K562 (cell line): ENCODE results near the gene NSG2. TPM values are rescaled to one million over a fixed set of nuclear protein-coding genes. Genes with fewer than 3 reads are reported as not detected.
"Not testable (repeated sequence)": the region's sequence is repeated elsewhere in the genome, so short reads cannot be mapped to it uniquely, and the experiment has no call there.

Source experiments
- ATAC-seq: fragments of 200-7000 bp; cut with Tn5 transposase; 3 replicates; pipeline ENCODE4 v1.9.1; 2020; ENCODE audit warnings: moderate library complexity
- BruUV-seq: library from RNA; stranded (reverse); fragments of 400-500 nt; replicated peaks from 2 replicates; lab custom pipeline; 2021; lab: Mats Ljungman, UMichigan
- CTCF ChIA-PET: fragments of 300-600 bp; formaldehyde crosslinking; extraction: SDS; loops from one replicate; lab custom pipeline; 2021; ENCODE audit warnings: low intra/inter-chr PET ratio; lab: Yijun Ruan, JAX
- POLR2A ChIA-PET: fragments of 300-600, 350-650 bp; sonication (Branson Sonifier 250); formaldehyde crosslinking; extraction: SDS; loops from one replicate; lab custom pipeline; 2021; ENCODE audit warnings: antibody characterized with exemption, inconsistent platforms; lab: Yijun Ruan, JAX
- DNase-seq, 4 experiments: peaks; one replicate each; pipeline versions ENCODE4 v3.0.0 to v3.0.0-alpha.2; 2011 to 2018; ENCODE audit warnings: low spot score in 3 of 4, mixed read lengths in 3 of 4; ENCODE audit errors: extremely low read depth in 1 of 4
- FAIRE-seq: peaks from 2 replicates; lab custom pipeline; 2011; peaks lifted over from hg19 to GRCh38; lab: Jason Lieb, UNC
- H2AFZ ChIP-seq: 2 replicates; pipeline ENCODE4 v1.6.0; 2011; ENCODE audit warnings: low read depth, low read length, control low read depth, inconsistent platforms
- H3K27ac ChIP-seq: fragments of 200-600 bp; 3 replicates; pipeline ENCODE4 v1.8.0; 2011; ENCODE audit warnings: low read depth, mild to moderate bottlenecking, control low read depth, inconsistent platforms, low read length, moderate library complexity, mixed read lengths; ENCODE audit errors: extremely low read depth
- H3K27me3 ChIP-seq, 2 experiments: fragments of 300-600 bp in 1 of 2; 2 replicates in 1 of 2; 3 replicates in 1 of 2; pipeline versions ENCODE4 v1.6.0 to v1.8.0; 2011; ENCODE audit warnings: inconsistent platforms in 2 of 2, low read length in 2 of 2, mild to moderate bottlenecking in 1 of 2, mixed read lengths in 1 of 2, moderate library complexity in 1 of 2; ENCODE audit not compliant: control insufficient read depth in 2 of 2, insufficient read depth in 2 of 2
- H3K36me3 ChIP-seq: fragments of 300-600 bp; 3 replicates; pipeline ENCODE4 v1.8.0; 2011; ENCODE audit warnings: mild to moderate bottlenecking, low read length, inconsistent platforms; ENCODE audit not compliant: control insufficient read depth, insufficient read depth
- H3K4me1 ChIP-seq, 2 experiments: fragments of 200-600 bp in 1 of 2; replicated peaks in 1 of 2; 2 replicates in 1 of 2; 3 replicates in 1 of 2; pipeline versions ENCODE4 v1.5.1 to v1.8.0; 2011; ENCODE audit warnings: inconsistent platforms in 2 of 2, low read length in 2 of 2, mild to moderate bottlenecking in 1 of 2, mixed read lengths in 1 of 2, moderate library complexity in 1 of 2; ENCODE audit not compliant: control insufficient read depth in 2 of 2, insufficient read depth in 2 of 2
- H3K4me2 ChIP-seq: 2 replicates; pipeline ENCODE4 v1.6.1; 2011; ENCODE audit warnings: low read length, control low read depth, inconsistent platforms, mixed read lengths; ENCODE audit not compliant: insufficient read depth
- H3K4me3 ChIP-seq: fragments of 200-600 bp; sonication (generic), shearing (Covaris generic); 2 replicates; pipeline ENCODE4 v1.5.1; 2016; ENCODE audit warnings: control low read depth, inconsistent platforms
- H3K79me2 ChIP-seq: fragments of 200-600 bp; 3 replicates; pipeline ENCODE4 v1.8.0; 2011; ENCODE audit warnings: low read length, inconsistent platforms; ENCODE audit not compliant: control insufficient read depth, insufficient read depth
- H3K9ac ChIP-seq, 2 experiments: 2 replicates each; pipeline versions ENCODE4 v1.6.0 to v1.6.1; 2011; ENCODE audit warnings: low read depth in 2 of 2, low read length in 2 of 2, control low read depth in 1 of 2, inconsistent platforms in 1 of 2, mild to moderate bottlenecking in 1 of 2, mixed read lengths in 1 of 2; ENCODE audit not compliant: insufficient read depth in 1 of 2
- H3K9me1 ChIP-seq: one replicate; pipeline ENCODE4 v1.6.0; 2011; ENCODE audit warnings: inconsistent platforms, mild to moderate bottlenecking, low read length, moderate library complexity; ENCODE audit not compliant: control insufficient read depth, insufficient read depth
- H3K9me3 ChIP-seq: replicated peaks from 2 replicates; pipeline ENCODE4 v1.5.1; 2011; ENCODE audit warnings: low read depth, low read length, inconsistent platforms; ENCODE audit not compliant: control insufficient read depth, insufficient read depth
- H4K20me1 ChIP-seq: replicated peaks from 2 replicates; pipeline ENCODE4 v1.6.1; 2011; ENCODE audit warnings: low read length, inconsistent platforms, mixed read lengths; ENCODE audit not compliant: control insufficient read depth, insufficient read depth
- CTCF ChIP-seq, 3 experiments: IDR thresholded peaks in 2 of 3; conservative IDR thresholded peaks in 1 of 3; 2 replicates each; pipeline ENCODE4 v1.5.1; 2011 to 2012; ENCODE audit warnings: low read length in 3 of 3, mild to moderate bottlenecking in 3 of 3, control low read depth in 2 of 3, improper control_type of control experiment in 1 of 3, inconsistent platforms in 1 of 3, low read depth in 1 of 3, mixed read lengths in 1 of 3, moderate library complexity in 1 of 3; ENCODE audit not compliant: insufficient read depth in 2 of 3
- PHF21A ChIP-seq: fragments of 450-650 bp; IDR thresholded peaks from 2 replicates; pipeline ENCODE4 v1.6.1; 2017; ENCODE audit warnings: low read depth, borderline replicate concordance
- RAD21 ChIP-seq, 2 experiments: fragments of 250-450 bp in 1 of 2; fragments of 450-650 bp in 1 of 2; sonication (Bioruptor Pico) in 1 of 2; formaldehyde crosslinking in 1 of 2; IDR thresholded peaks in 1 of 2; conservative IDR thresholded peaks in 1 of 2; 2 replicates each; pipeline versions ENCODE4 v1.4.0 to v1.8.0; 2020 to 2022; ENCODE audit warnings: mild to moderate bottlenecking in 2 of 2, moderate library complexity in 1 of 2
- RFX5 ChIP-seq: IDR thresholded peaks from 2 replicates; pipeline ENCODE4 v1.6.1; 2011; ENCODE audit warnings: low read depth, mild to moderate bottlenecking, improper control_type of control experiment, low read length
- SMC3 ChIP-seq: conservative IDR thresholded peaks from 2 replicates; pipeline ENCODE4 v1.6.1; 2011; ENCODE audit warnings: low read depth, low read length, improper control_type of control experiment; ENCODE audit not compliant: insufficient read depth
- SOX6 ChIP-seq: fragments of 450-650 bp; IDR thresholded peaks from 2 replicates; pipeline ENCODE4 v1.6.1; 2014; ENCODE audit warnings: mild to moderate bottlenecking
- ZNF24 ChIP-seq: fragments of 450-650 bp; IDR thresholded peaks from 2 replicates; pipeline ENCODE4 v1.6.1; 2016
- WGBS: fragments of 100-300 bp; shearing (Covaris generic); methylation state at CpG from one replicate; pipeline ENCODE4 v1.1.6; 2016; ENCODE audit warnings: low coverage, mixed read lengths; ENCODE audit not compliant: insufficient coverage; ENCODE audit errors: missing lambda C conversion rate; 5-methylcytosine and 5-hydroxymethylcytosine counted together
- in situ Hi-C: fragments of 300-500 bp; cut with MboI; formaldehyde crosslinking; loops from 4 replicates; pipeline ENCODE4 v1.15.0; 2018; ENCODE audit warnings: inconsistent platforms, mixed read lengths
- intact Hi-C: fragments of 100-400 bp; cut with micrococcal nuclease; formaldehyde crosslinking; loops from 2 replicates; pipeline ENCODE4 v1.14.2; 2022
- polyA plus RNA-seq, 8 experiments: library from polyadenylated mRNA; depleted of rRNA in 4 of 8; stranded (reverse) in 5 of 8; unstranded in 3 of 8; fragments of >200 nt; fragmentation: Nextera tagmentation in 2 of 8; fragmentation: Illumina TruSeq in 1 of 8; extraction: Ambion mirVana in 2 of 8; extraction: Trizol in 1 of 8; gene quantifications; 2 replicates each; pipeline versions ENCODE4 v1.2.1 to v1.2.3, GENCODE V29; 2011 to 2014; ENCODE audit warnings: inconsistent platforms in 1 of 8, missing spikeins in 1 of 8
- total RNA-seq, 7 experiments: library from RNA; depleted of rRNA in 6 of 7; stranded (reverse); fragments of >200 nt in 6 of 7; fragmentation: Illumina TruSeq in 2 of 7; extraction: Trizol in 2 of 7; gene quantifications; 2 replicates each; pipeline versions ENCODE4 v1.2.1 to v1.2.3, GENCODE V29; 2011 to 2021; ENCODE audit warnings: low replicate concordance in 1 of 7

The NSG2 gene
- total and polyA plus RNA-seq, 9 of the 15 experiments (the other 6 are each of a cell fraction or from before 2014, with no cell fraction given) = not detected

GRCh38 chr5:174011441-174011840 is 34.1 kb upstream of the NSG2 start:
- intact Hi-C loops (no loop called here), in situ Hi-C loops (loop anchor here (10.0 kb wide), 1 partner anchor 1433 kb away; the partner anchor contains the start of gene DRD1)
- FAIRE-seq (no peak), DNase-seq (no peak), ATAC-seq (no peak)
- no peaks in the 10 kb centered on the region for H4K20me1 ChIP-seq
- no peak overlapping the region for H3K4me3 ChIP-seq
- H3K27me3 ChIP-seq = no peaks in the 10 kb centered on the region
- no peaks in the 10 kb centered on the region for H3K79me2 ChIP-seq
- BruUV-seq = no TSS peak
- H3K4me1 ChIP-seq = no peaks in the 10 kb centered on the region
- H3K9me3 ChIP-seq = no peaks in the 10 kb centered on the region
- H3K36me3 ChIP-seq = no peaks in the 10 kb centered on the region
- H2AFZ ChIP-seq = no peak overlapping the region
- H3K9ac ChIP-seq = no peak overlapping the region
- WGBS = 0% methylated on average over 3 of the region's 3 CpGs
- ChIA-PET CTCF (no interaction called here), POLR2A (no interaction called here)
- TF ChIP-seq PHF21A (no peak), SOX6 (no peak), RFX5 (no peak)
- H3K4me2 ChIP-seq = no peak overlapping the region
- no peak overlapping the region for H3K27ac ChIP-seq
- no peaks in the 10 kb centered on the region for H3K9me1 ChIP-seq

GRCh38 chr5:174020069-174020927 is 25.2 kb upstream of the NSG2 start:
- intact Hi-C loops = loop anchor here (2.0 kb wide), 1 partner anchor 297 kb away; no protein-coding TSS in a partner anchor
- TF ChIP-seq CTCF (IDR thresholded peaks at IDR 0.05 in 2 of 3, conservative IDR thresholded peaks at IDR 0.05 in 1 of 3; ENCODE audit: insufficient read depth in 2 of 3, low read depth in 1 of 3, low read length in 3 of 3) = peak; percentile 75 to 78 (median 76)
- peak; percentile 66 for TF ChIP-seq SMC3
- TF ChIP-seq RAD21 (CRISPR knock-in tag; conservative IDR thresholded peaks at IDR 0.05 in 1 of 2, IDR thresholded peaks at IDR 0.05 in 1 of 2) = peak; percentile 66 to 87
- TF ChIP-seq ZNF24 = peak; percentile 67; the same call in 1 of the 2 replicates

More at GRCh38 chr5:174020069-174020927, 25.2 kb upstream of the NSG2 start:
- POLR2A ChIA-PET = interaction anchor here (0.7 kb wide), 1 partner anchor 24 kb away, joined by 3 read pairs; no protein-coding TSS in a partner anchor
- H3K4me3 ChIP-seq, H3K9me3 ChIP-seq, H4K20me1 ChIP-seq, H3K9me1 ChIP-seq, BruUV-seq, in situ Hi-C loops, H3K79me2 ChIP-seq, H3K27ac ChIP-seq, H2AFZ ChIP-seq, H3K27me3 ChIP-seq, H3K4me2 ChIP-seq, H3K36me3 ChIP-seq, H3K4me1 ChIP-seq, H3K9ac ChIP-seq: not testable (repeated sequence)
- DNase-seq (peak; percentile 63 to 77 (median 66)), FAIRE-seq (peak; percentile 99), ATAC-seq (peak; percentile 96)
- WGBS = 39% methylated on average over 7 of the region's 19 CpGs
- CTCF ChIA-PET = interaction anchor here (0.7 kb wide), 1 partner anchor 307 kb away, joined by 3 read pairs; no protein-coding TSS in a partner anchor
